GM19397 (cell line): ENCODE measurements around the gene FRMD1.

Experiments
- ATAC-seq: cut with Tn5 transposase; IDR thresholded peaks from one replicate; pipeline ENCODE4 v1.9.1; 2021; ENCODE audit warnings: mild to moderate bottlenecking, moderate library complexity; ENCODE audit not compliant: unreplicated experiment

Gene FRMD1

GRCh38 chr6:168029459-168030217 is 49.4 kb downstream of the FRMD1 start:
- ATAC-seq = no peak

GRCh38 chr6:168028181-168028580 is 50.8 kb downstream of the FRMD1 start:
- ATAC-seq = no peak

- ATAC-seq = no peak
Measured at GRCh38 chr6:168027521-168027920, 51.5 kb downstream of the FRMD1 start.

GRCh38 chr6:168026925-168027324 is 52.1 kb downstream of the FRMD1 start:
- no peak for ATAC-seq

GRCh38 chr6:168025831-168026710 is 52.9 kb downstream of the FRMD1 start:
- no peak for ATAC-seq

GRCh38 chr6:168024951-168025510 is 54.0 kb downstream of the FRMD1 start:
- no peak for ATAC-seq

GRCh38 chr6:168022488-168023321 is 56.3 kb downstream of the FRMD1 start:
- no peak for ATAC-seq

- ATAC-seq = no peak
Measured at GRCh38 chr6:168021581-168021980, 57.4 kb downstream of the FRMD1 start.

- no peak for ATAC-seq
Measured at GRCh38 chr6:168020242-168020641, 58.8 kb downstream of the FRMD1 start.

- no peak for ATAC-seq
Measured at GRCh38 chr6:168018664-168019063, 60.3 kb downstream of the FRMD1 start.

- ATAC-seq = no peak
Measured at GRCh38 chr6:168017629-168018028, 61.4 kb downstream of the FRMD1 start.

- no peak for ATAC-seq
Measured at GRCh38 chr6:168016721-168017525, 62.1 kb downstream of the FRMD1 start.

- ATAC-seq = no peak
Measured at GRCh38 chr6:168016176-168016620, 62.8 kb downstream of the FRMD1 start.

GRCh38 chr6:168015482-168016175 is 63.4 kb downstream of the FRMD1 start:
- no peak for ATAC-seq

- no peak for ATAC-seq
Measured at GRCh38 chr6:168015009-168015408, 64.0 kb downstream of the FRMD1 start.

- no peak for ATAC-seq
Measured at GRCh38 chr6:168014428-168014827, 64.6 kb downstream of the FRMD1 start.

GRCh38 chr6:168013250-168013915 is 65.6 kb downstream of the FRMD1 start:
- no peak for ATAC-seq

GRCh38 chr6:168012431-168013249 is 66.4 kb downstream of the FRMD1 start:
- ATAC-seq = no peak
